D341Med (cell line): ENCODE data around the gene DHFR.
"Not testable (repeated sequence)": the region's sequence is repeated elsewhere in the genome, so short reads cannot be mapped to it uniquely, and the experiment has no call there.

Experiments
- DNase-seq: peaks from one replicate; pipeline ENCODE4 v3.0.0; 2012; ENCODE audit warnings: low spot score

The DHFR gene

DNA sequence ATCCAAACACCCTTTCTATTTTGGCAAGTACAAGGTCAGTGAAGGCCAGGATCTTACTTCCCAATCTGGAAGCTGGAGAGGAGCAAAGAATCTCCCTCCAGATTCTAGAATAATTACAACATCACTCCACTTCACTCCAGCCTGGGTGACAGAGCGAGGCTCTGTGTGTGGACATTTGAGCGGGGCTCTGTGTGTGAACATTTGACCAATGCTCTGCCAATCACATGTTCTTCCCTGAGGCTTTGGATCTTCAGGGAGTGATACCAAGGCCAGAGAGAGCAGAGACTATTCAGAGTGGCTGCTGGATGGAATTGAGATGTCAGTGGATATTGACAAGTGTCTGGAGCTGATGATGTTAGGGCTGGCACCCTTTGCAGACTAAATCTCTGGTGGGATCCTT lies 60.0 kb downstream of the DHFR start:
- no peak for DNase-seq

DNA sequence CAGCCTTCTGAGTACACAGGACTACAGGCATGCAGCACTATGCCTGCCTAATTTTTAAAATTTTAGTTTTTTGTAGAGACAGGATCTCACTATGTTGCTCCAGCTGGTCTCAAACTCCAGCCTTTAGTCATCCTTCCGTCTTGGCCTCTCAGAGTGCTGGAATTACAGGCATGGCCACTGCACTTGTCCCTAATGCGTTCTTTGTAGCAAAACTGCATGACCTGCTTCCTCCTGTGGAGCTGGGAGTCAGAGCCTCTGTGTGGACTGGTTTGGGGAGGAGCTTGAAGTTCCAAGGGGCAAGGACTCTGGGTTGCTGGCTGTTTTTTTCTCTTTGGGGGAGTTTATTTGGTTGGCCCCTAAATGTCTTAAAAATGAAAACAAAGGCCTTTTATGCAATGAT lies 62.0 kb downstream of the DHFR start:
- no peak for DNase-seq

DNA sequence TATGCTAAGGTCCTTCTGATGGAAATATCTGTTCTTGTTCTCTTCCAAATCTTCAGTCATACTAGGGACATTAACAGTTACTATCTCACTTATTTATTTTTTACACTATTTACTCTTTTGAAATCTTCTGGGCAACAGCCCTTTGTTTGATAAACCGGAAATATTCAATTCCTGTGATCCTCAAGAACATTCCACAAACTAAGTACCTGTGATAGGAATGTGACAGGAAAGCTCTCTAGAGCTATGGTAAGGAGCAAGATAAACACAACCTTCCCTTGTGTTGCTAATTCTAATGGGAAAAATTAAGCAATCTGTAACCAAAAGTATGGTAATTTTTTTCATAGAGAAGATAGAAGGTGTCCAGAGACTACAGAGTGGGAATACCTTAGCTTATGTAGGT lies 62.7 kb downstream of the DHFR start:
- no peak for DNase-seq

DNA sequence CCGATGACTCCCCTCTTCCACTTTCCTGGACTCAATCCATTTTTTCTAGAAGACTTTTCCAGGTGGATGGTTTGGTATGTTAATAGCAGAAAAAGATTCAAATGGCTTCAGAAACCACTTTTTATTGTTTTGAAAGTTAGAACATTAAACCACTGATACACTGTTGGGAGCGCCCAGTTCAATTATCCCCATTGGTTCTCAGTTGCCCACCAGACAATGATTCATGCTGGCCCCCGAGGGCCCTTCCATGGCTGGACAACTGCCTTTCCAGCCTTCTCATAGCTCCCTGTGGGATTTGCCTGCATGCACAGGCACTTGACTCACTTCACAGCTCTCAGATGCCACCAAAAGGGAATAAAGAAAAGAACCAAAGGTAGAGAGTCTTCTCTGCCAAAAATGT lies 63.4 kb downstream of the DHFR start:
- DNase-seq: no peak

DNA sequence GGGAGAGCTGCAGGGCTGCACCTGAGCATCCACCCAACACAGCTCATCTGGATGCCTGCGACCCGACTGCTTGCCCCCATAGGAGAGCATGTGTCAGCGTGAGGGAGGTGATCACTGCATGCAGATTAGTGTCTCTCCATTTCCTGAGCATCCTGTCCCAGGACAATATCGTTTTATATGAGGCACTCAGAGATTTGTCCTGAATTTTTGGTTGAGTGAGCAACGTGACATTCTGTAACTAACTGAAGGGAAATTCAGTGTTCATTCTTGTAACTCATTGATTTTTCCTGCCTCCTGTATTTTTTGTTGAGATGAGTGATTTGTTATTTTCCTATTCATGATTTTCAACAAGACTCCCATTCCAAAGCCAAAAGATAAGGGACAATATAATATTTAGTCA lies 64.0 kb downstream of the DHFR start:
- DNase-seq: no peak

DNA sequence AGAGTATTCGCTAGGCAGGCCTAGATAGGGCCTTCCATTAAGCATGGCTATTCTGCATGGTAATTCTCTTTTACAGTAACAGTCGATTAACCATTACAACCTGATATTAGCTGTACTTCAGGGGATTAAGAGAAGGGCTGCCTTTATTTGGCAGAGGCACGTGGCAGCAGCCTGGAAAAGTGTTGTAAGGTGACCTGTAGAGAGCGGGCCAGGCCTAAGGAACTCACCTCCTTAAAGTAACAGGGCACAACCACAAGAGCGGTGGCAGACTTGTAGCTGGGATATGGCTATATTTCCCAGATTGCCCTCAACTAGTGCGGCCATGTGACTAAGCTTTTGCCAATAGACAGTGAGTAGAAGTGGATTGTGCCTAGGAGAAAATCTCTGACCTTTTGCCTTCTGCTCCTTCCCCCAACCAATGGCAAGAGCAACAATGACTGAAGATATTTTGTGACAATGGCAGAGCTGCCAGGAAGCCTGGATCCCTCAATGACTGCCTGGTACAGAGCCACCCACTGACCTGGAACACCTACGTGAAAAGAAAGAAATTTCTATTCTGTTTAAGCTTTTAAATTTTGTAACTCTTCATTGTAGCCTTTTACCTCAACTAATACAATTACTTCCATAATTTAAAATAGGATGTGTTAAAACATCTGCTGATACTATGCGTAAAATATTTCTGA lies 65.8 kb downstream of the DHFR start:
- DNase-seq: no peak

DNA sequence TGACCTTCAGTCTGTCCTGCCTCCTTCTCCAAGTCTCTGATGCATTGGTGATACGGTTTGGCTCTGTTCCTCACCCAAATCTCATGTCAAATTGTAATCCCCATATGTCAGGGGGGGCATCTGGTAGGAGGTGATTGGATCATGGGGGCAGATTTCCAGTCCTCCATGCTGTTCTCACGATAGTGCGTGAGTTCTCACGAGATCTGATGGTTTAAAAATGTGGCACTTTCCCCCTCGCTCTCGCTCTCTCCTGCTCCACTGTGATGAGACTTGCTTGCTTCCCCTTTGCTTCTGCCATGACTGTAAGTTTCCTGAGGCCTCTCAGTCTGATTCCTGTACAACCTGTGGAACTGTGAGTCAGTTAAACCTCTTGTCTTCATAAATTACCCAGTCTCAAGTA lies 70.0 kb downstream of the DHFR start:
- no peak for DNase-seq

DNA sequence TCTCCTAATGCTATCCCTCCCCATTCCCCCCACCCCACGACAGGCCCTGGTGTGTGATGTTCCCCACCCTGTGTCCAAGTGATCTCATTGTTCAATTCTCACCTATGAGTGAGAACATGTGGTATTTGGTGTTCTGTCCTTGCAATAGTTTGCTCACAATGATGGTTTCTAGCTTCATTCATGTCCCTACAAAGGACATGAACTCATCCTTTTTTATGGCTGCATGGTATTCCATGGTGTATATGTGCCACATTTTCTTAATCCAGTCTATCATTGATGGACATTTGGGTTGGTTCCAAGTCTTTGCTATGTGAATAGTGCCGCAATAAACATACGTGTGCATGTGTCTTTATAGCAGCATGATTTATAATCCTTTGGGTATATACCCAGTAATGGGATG lies 74.5 kb downstream of the DHFR start:
- DNase-seq: not testable (repeated sequence)

DNA sequence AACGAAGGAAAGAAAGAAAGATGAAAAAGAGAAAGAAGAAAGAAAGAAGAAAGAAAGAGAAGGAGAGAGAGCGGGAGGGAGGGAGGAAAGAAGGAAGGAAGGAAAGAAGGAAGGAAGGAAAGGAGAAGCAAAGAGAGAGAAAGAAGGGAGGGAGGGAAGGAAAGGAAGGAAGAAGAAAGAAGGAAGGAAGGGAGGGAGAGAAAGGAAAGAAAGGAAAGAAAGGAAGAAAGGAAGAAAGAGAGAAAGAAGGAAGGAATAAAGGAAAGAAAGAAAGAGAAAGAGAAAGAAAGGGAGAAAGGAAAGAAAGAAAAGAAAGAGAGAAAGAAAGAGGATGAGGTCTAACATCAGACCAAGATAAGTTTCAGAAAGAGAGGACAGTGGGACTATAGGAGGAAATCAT lies 75.7 kb downstream of the DHFR start:
- DNase-seq: no peak

DNA sequence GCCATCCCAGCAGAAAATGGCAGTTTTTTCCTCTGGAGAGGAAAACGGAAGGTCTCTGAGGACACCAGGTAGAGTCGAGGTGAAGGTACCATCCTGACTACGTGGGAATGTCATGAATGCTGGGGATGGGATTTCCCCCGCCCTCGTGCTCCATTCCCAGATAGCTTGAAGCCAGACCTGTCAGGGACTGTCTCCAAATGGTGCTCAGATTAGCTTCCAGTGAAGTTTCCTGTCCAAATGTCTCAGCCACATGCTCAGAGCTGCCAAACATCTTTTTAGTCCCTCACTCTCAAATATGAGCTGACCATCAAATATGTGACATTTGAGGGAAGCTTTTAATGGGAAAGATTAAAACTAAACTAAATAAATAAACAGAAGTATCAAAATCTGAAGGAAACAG lies 77.1 kb downstream of the DHFR start:
- DNase-seq: no peak

DNA sequence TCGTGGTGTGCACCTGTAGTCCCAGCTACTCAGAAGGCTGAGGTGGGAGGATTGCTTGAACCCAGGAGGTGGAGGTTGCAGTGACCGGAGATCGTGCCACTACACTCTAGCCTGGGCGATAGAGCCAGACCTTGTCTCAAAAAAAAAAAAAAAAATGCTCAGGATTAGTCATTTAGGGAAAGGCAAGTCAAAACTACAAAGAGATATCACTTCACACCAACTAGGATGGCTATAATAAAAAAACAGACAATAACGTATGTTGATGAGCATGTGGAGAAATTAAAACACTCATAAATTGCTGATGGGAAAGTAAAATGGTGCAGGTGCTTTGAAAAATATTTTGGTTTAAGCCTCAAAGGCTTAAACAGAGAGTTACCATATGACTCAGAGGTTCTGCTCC lies 78.4 kb downstream of the DHFR start:
- no peak for DNase-seq
